GM15510 (cell line): ENCODE data around the gene CACNA1S.

Experiments used
- POLR2A ChIP-seq: IDR thresholded peaks from 3 replicates; pipeline ENCODE4 v1.6.1; 2011; ENCODE audit warnings: borderline replicate concordance; ENCODE audit not compliant: insufficient read length; ENCODE audit errors: extremely low read depth

Gene CACNA1S

DNA sequence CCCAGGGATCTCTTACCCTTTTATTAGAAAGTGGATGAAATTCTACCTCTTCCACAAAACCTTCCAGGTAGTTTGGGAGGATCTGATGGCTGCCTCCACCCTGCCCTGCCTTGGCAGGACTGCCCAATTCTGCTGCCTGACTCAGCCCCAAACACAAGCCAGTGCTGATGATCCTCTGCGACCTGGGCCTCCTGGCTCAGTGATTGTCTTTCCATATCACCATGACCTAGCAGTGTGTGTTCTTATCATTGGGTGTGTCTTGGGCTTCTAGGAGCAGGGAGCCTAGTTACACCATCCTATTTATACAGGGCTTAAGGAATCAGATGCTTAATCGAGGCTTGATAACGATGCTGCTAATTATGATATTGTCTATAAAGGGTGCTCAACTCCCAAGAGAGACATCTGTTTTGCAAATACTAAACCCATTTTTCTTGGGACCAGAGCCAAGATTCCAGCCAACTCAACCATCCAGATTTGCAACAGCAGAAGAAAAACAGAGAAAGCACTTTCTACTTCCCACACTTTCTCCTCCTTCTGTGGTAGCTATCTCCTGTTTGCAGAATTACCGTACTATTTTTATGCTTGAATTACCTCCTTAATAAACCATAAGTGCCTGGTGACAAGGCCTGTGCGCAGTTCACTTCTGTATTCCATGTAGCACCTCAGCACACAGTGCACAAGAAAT is 52.2 kb downstream of the CACNA1S start:
- TF ChIP-seq POLR2A, result no peak

DNA sequence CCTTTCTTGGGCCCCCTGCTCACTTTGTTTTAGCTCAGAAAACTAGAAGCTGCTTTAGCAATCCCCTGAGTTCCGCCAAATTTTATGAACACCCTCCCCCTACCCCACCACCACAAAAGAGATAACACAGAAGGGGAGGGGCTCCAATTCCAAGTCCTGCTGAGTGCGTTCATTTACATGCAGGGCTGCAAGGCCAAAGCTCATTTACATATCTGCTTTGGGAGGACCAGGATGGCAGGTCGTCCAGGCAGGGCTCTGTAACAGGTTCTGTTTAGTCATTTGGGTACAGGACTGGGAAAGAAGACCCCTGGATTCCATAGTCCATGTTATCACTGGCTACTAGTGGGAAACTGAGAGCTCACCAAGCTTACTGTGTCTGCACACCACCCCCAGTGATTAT is 52.8 kb downstream of the CACNA1S start:
- no peak for TF ChIP-seq POLR2A

DNA sequence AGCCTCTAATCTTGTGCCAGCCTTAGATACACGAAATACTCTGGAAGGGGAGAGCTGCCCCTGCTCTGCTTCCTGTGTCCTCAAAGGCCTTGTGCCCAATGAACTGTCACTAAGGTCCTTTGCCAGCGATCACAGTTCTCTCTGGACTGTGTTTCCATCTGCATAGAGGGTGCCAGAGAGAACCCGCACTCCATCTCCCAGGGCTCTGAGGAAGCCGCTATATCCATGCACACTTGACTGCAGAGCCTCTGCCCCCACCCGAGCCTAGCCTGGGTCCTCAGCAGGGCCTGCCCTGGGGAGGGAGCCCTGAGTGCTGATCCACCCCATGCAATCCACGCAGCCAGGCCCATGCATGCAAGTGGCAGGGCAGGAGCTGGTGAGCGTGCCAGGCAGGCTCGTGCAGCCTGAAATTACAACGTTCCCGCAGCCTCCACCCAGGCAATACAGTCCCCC is 58.1 kb downstream of the CACNA1S start:
- no peak for TF ChIP-seq POLR2A

DNA sequence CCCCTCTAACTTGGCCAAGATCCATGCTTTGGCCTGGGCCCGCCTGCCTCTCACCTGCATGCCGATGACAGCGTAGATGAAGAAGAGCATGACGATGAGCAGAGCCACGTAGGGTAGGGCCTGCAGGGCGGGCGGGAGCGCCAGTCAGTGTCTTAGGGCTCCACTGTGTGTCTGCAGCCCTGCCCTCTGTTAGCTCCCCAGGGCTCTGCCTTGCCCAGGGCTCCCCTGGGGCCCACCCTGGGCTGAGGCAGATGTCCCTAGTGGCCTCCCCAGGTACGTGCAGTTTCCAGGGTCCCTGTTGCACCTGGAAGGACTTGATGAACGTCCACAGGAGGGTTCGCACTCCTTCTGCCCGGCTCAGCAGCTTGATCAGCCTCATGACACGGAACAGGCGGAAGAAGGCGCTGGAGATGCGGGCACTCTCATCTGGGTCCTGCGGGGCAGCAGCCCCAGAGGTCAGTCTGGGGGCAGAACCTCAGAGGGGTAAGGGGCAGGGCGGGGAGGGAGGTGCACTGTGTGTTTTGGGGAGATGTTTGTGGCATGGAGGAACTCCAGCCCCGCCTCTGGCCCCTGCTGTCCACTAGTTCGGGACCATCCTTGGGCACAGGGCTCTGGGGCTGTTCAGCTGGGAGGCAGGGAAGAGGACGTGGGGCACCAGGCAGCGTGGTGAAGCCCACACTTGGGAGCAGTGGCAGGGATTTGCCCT is 58.9 kb downstream of the CACNA1S start:
- no peak for TF ChIP-seq POLR2A

DNA sequence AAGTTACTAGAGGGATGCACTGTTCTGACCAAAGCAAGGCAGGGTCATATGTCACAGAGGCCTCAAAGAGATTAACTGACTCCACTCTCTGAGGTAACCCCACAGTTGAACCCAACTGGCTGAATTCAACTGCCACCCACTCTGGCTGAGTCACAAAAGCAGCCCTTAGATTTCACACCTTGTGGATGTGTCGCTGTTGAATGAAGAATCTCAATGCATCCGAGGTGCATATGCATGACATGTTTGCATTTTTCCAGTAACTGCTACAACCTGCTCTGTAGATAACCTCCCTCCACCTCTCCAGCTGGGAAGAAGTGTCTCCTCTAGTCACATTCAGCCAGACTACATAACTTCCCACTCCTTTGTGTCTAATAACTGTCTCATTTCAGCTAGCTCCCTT is 60.8 kb downstream of the CACNA1S start:
- no peak for TF ChIP-seq POLR2A

DNA sequence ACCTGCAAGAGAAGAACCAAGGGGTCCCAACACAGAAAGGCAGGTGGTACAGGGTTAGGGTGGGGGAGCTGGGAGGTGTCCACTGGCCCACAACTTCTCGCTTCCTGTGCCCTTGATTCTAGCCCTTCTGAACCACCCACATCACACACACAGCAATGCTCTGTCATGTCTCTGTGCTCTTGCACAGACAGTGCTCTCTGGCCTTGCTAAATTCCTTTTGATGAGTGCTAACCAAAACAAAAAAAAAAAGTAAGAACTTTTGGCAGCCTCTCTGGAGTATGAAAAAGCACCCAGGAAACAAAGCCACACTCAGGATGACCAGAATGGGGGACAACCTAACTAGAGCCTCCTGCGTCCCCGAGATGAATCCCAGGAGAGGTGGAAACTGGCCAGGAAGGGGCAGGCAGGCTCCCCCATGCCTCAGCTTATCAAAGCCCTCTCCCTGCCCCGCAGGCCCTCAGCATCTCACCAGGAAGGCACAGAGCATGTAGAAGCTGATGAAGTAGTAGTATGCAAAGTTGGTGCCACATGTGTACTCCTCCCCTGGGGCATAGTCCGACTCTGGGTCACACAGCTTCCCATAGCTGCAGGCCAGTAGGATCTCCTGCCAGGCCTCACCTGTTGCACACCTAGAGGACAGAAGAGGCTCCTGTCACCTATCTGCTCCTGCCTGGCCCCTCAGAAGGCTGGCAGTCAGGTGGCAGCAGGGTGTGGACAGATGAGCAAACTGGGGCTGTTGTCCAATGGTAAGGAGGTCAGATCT is 61.5 kb downstream of the CACNA1S start:
- no peak for TF ChIP-seq POLR2A

DNA sequence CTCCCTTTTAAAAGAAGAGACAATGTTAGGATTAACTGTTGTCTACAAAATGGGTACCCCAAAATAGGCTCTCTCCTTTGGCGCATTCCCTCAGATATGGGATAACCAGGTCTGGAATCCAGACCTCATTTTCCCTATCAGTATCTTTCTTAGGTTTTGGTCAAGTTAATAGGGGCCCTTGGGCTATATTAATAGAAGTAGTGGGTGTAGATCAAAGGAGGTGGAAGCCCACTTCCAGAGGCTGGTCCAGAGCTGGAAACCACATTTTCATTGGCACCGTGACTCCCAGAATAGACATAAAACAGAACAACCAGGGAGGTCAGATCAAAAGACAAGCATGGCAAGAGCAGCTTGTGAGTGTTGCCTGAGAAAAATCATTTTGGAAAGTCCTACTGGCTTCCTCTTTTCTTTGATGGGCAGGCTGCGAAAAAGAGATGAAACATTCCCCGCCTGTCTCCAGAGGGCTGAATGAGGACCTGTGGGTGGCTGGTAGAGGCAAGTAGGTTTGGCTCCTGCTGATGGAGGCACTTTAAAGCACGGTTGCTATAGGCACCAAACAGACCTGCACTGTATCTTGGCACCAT is 62.9 kb downstream of the CACNA1S start:
- TF ChIP-seq POLR2A, result no peak

DNA sequence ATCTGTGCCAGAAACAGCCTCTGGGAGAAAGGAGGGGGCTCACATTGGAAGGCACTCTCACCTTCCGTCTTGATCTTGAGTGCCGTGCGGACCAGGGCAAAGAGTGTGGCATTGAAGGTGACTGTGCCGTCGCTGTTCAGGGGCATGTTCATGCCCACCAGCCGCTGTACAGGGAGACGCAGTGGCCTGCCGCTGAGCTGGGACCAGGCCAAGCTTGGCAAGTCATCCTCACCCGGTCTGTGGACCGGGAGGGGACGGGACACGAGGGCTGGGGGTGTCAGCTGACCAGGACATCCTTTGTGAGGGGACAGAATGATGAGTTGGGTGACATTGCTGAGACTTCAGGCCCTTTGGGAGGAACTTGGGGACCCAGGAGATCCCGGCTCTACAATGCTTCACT is 63.7 kb downstream of the CACNA1S start:
- no peak for TF ChIP-seq POLR2A

DNA sequence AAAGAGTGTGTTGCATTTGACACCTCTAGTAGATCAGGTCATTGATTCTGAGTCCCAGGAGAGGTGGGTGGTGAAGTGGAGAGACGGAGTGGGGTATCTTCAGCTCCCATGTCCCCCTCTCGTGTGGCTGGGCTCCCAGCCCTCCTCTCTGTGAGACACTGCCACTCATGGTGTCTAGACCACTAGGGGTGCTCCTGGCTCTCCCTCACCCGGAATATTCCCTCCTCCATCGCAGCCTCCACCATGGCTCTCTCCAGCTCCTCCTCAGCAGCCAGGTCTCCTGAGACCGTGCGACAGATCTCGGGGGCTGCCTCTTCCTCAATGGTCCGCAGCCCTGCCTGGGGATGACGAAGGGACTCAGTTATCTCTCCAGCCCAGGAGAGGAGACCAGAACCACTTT is 68.1 kb downstream of the CACNA1S start:
- TF ChIP-seq POLR2A, result no peak

DNA sequence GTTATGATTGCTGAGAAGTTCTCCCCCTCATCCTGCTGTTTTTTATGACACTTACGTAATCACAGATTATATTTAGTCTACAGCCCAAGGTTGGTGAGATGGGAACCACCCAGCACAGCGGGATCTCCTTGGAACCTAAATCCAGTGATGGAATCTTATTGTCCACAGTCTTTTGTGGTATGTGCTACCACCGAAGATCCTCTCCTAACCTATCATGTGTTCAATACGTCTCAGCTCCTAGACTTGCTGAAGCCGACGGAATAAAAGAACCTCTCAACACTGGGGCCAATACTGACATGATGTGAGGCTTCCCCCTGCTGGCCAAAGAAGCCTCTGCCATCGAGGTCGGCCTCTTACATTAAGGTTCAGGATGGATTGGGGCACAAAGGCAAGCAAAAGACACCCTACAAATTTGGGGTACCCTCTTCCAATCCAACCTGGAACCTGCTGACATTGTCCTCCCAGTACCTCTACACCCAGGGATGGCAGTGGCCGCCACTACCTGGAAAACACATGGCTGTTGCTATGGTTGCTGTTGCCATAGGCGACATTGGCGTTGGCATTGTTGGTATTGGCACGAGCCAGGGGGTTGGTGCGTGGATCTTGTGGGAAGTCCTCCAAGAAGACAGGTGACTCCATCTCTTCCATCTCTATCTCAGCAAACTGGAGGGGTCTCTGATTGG is 69.3 kb downstream of the CACNA1S start:
- TF ChIP-seq POLR2A, result no peak

DNA sequence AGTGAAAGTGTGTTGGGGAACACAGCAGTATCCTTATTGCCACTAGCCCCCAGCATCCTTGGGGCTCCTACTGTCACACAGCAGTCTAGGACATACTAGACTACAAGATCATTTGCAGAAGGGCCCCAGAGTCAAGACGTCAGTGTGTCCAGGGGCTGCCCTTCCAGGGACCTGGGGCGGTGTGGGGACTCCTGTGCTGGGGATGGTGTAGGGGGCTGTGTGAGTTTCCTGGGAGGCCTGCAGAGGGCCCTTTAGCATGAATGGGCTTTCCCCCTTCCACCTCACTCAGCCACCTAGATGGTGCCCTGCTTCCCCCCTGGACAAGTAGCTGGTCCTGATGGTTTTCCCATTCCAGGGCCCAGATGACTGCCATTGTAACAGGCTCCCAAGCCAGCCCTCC is 71.2 kb downstream of the CACNA1S start:
- TF ChIP-seq POLR2A, result no peak

DNA sequence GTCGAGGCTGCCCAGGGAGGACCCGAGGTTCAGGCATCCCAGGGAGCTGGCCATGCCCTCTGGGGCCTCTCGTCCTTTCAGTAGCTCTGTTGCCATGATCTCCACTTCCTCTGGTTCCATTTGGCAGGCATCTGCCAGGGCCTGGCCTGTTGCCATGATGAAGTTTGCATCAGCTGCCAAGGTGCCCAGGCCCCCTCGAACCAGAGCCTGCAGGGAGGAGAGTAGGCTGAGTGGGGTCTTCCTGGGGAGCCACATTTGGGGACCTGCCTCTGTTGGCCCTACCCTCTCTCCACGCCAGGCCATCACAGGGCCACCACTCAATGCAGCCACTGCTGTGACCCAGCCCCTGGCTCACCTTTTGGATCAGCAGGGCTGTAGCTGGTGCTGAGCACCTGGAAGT is 72.3 kb downstream of the CACNA1S start:
- TF ChIP-seq POLR2A, result no peak

DNA sequence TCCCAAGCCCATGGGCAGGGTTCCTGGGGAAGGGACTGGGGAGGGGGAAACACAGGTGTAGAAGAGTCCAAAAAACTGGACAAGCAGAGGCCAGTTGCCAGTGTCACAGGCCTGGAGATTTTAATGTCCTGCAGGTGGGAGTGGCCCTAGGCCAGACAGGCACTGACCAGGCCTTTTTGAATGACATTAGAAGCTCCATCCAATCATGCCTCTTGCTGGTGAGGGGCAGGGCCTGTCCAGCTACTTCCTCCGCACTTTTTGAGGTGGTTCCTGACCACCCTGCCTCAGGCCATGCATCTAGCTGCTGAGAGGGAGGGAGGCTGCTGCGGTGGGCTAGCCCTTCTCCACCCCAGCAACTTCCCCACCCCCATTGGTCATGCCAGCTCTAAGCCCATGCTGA is 72.8 kb downstream of the CACNA1S start:
- TF ChIP-seq POLR2A, result no peak

DNA sequence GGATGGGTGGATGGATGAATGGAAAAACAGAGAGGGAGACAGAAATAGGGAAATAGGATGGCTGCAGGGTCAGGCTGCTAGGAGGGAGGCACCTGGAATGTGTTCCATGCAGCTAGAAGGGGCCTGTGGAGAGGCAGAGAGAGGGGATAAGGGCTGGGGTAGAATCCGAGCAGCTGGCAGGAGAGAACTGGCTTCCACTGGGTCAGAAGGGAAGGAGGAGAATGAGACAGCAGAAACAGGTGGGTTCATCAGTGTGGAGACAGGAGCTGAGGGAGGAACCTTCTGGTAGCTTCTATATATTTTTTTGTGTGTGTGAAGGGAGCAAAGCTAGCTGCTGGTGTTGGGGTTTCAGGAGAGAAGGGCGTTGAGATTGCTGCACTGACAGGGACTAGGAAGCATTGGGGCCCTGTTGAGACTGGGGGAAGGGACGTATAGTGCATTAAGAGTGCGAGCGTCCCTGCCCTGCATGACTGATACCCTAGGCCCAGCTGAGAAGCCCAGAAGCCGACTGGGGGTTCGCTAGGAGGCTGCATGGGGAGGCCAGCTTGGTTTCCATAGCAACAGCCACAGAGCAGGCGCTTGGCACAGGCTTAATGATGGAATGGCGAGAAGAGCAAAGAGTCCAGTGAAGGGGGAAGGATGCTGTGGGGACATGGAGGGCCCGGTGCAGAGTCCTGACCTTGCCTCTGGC is 73.9 kb downstream of the CACNA1S start:
- no peak for TF ChIP-seq POLR2A

DNA sequence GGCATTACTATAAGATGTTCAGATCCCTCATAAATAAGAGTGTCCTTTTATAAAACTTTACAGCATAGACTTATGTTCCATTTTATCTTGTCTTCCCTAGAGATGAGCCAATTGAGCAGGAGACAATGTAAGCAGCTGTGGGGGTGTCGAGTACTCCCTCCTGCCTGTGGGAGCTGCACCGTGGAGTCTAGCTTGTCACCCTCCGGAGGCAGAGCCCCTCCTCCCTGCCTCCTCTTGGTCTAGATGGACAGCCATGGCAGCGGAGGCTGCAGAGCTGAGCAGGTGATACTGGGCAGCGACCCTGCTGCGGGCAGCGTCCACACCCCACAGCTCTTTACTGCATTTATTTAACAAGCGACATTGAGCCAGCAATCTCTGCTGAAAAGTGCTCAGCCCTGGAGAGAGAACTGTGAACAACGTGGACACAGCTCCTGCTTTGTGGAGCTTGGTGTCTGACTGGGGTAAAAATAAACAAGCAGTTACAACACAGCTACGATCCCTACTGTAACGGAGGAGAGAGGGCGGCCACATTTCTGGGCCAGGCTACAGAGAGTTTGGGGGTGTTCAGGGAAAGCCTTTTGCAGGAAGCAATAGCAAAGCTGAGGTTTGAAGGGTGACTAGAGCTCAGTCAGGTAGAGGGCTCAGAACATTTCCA is 75.9 kb downstream of the CACNA1S start:
- TF ChIP-seq POLR2A, result no peak

DNA sequence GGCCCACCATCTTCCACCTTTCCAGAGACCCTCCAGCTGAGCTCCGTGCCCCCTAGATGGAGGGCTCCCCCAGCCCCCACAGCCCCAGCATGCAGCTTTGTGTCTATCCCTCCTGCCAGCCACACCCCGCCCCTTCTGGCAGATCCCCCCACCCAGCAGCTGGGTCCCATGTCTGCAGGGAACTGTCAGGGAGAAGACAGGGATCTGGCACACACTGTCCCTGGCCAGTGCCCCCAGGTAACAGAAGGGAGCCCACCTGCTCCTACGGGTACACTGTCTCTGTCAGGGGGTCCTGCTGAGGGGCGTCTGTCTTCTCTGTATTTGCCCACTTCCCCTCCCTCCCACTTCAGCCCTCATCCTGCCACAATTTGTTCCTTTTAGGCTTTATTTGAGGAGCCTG is 77.6 kb downstream of the CACNA1S start:
- TF ChIP-seq POLR2A, result no peak
